SK-N-SH (cell line): ENCODE results near the gene MMRN1. TPM values are rescaled to one million over a fixed set of nuclear protein-coding genes. Genes with fewer than 3 reads are reported as not detected.

ENCODE experiments used
- CTCF ChIA-PET: fragments of 300-600, 350-600 bp; formaldehyde crosslinking; extraction: SDS; loops from one replicate; lab custom pipeline; 2021; lab: Yijun Ruan, JAX
- POLR2A ChIA-PET: fragments of 350-600 bp; sonication (Branson Sonifier 250); formaldehyde crosslinking; extraction: SDS; loops from one replicate; lab custom pipeline; 2020; ENCODE audit warnings: antibody characterized with exemption, inconsistent platforms; lab: Yijun Ruan, JAX
- DNase-seq: peaks from one replicate; pipeline ENCODE4 v3.0.0; 2012
- H2AFZ ChIP-seq: fragments of 200-600 bp; sonication (generic); 2 replicates; pipeline ENCODE4 v1.8.1; 2016; ENCODE audit warnings: antibody characterized with exemption, mild to moderate bottlenecking, low read depth
- H3F3A ChIP-seq: fragments of 200-600 bp; sonication (generic); replicated peaks from 2 replicates; pipeline ENCODE3; 2016; ENCODE audit warnings: antibody characterized with exemption, mild to moderate bottlenecking; ENCODE audit not compliant: insufficient read depth
- H3K27ac ChIP-seq, 2 experiments: fragments of 200-500 bp in 1 of 2; fragments of 200-600 bp in 1 of 2; sonication (Bioruptor generic) in 1 of 2; sonication (generic), shearing (Covaris generic) in 1 of 2; 2 replicates each; pipeline versions ENCODE4 v1.5.1 to v1.6.1; 2014 to 2016; ENCODE audit warnings: low read depth in 2 of 2, inconsistent platforms in 1 of 2, low read length in 1 of 2, mild to moderate bottlenecking in 1 of 2, mixed read lengths in 1 of 2
- H3K27me3 ChIP-seq: fragments of 200-600 bp; sonication (generic), shearing (Covaris generic); 2 replicates; pipeline ENCODE4 v1.6.1; 2016; ENCODE audit warnings: mixed run types; ENCODE audit not compliant: insufficient read depth
- H3K36me3 ChIP-seq, 2 experiments: fragments of 200-500 bp in 1 of 2; fragments of 200-600 bp in 1 of 2; sonication (Bioruptor generic) in 1 of 2; sonication (generic) in 1 of 2; replicated peaks in 1 of 2; 2 replicates each; pipeline versions ENCODE3 to v1.5.1; 2014 to 2016; ENCODE audit warnings: low read length in 1 of 2, mild to moderate bottlenecking in 1 of 2; ENCODE audit not compliant: insufficient read depth in 2 of 2, control insufficient read depth in 1 of 2
- H3K4me1 ChIP-seq, 2 experiments: fragments of 200-500 bp in 1 of 2; fragments of 200-600 bp in 1 of 2; sonication (Bioruptor generic) in 1 of 2; sonication (generic), shearing (Covaris generic) in 1 of 2; 2 replicates each; pipeline versions ENCODE4 v1.5.1 to v1.6.1; 2014 to 2016; ENCODE audit warnings: low read depth in 1 of 2, low read length in 1 of 2, mixed run types in 1 of 2; ENCODE audit not compliant: insufficient read depth in 2 of 2, control insufficient read depth in 1 of 2
- H3K4me2 ChIP-seq: fragments of 200-600 bp; sonication (generic), shearing (Covaris generic); 2 replicates; pipeline ENCODE4 v1.6.1; 2017; ENCODE audit warnings: mixed run types
- H3K4me3 ChIP-seq, 2 experiments: fragments of 200-500 bp in 1 of 2; fragments of 200-600 bp in 1 of 2; sonication (Bioruptor generic) in 1 of 2; sonication (generic), shearing (Covaris generic) in 1 of 2; 2 replicates each; pipeline versions ENCODE4 v1.5.1 to v1.8.1; 2014 to 2016; ENCODE audit warnings: low read depth in 2 of 2, inconsistent platforms in 1 of 2, low read length in 1 of 2, mild to moderate bottlenecking in 1 of 2, mixed read lengths in 1 of 2, moderate library complexity in 1 of 2
- H3K79me2 ChIP-seq: fragments of 200-600 bp; sonication (generic); 2 replicates; pipeline ENCODE4 v1.8.1; 2017; ENCODE audit warnings: mild to moderate bottlenecking; ENCODE audit not compliant: insufficient read depth
- H3K9ac ChIP-seq: fragments of 200-600 bp; sonication (generic); 2 replicates; pipeline ENCODE4 v1.6.1; 2017; ENCODE audit warnings: mixed run types
- H3K9me2 ChIP-seq: fragments of 200-600 bp; sonication (generic); 2 replicates; pipeline ENCODE4 v1.6.1; 2017; ENCODE audit warnings: mixed run types
- H3K9me3 ChIP-seq: fragments of 200-600 bp; sonication (generic); 2 replicates; pipeline ENCODE4 v1.6.1; 2017; ENCODE audit warnings: mixed run types, mild to moderate bottlenecking, moderate library complexity
- H4K20me1 ChIP-seq: fragments of 200-600 bp; sonication (generic); 2 replicates; pipeline ENCODE4 v1.6.1; 2017; ENCODE audit warnings: mild to moderate bottlenecking, mixed run types; ENCODE audit not compliant: insufficient read depth
- CTCF ChIP-seq: fragments of 200-600 bp; sonication (generic); IDR thresholded peaks from 2 replicates; pipeline ENCODE4 v1.6.1; 2017; ENCODE audit warnings: antibody characterized with exemption, mild to moderate bottlenecking, moderate library complexity
- JUND ChIP-seq: IDR thresholded peaks from 2 replicates; pipeline ENCODE4 v1.4.0; 2012
- MXI1 ChIP-seq: IDR thresholded peaks from 2 replicates; pipeline ENCODE4 v1.6.1; 2012; ENCODE audit warnings: mild to moderate bottlenecking, low read depth, low read length, improper control_type of control experiment
- RAD21 ChIP-seq: IDR thresholded peaks from 2 replicates; pipeline ENCODE4 v1.6.1; 2012; ENCODE audit warnings: mild to moderate bottlenecking, low read length
- SIN3A ChIP-seq: IDR thresholded peaks from 2 replicates; pipeline ENCODE4 v1.6.1; 2012; ENCODE audit warnings: low read depth, mild to moderate bottlenecking, low read length, moderate library complexity, borderline replicate concordance
- YY1 ChIP-seq: IDR thresholded peaks from 2 replicates; pipeline ENCODE4 v1.4.0; 2012; ENCODE audit warnings: low read depth, mild to moderate bottlenecking
- WGBS: methylation state at CpG from one replicate; pipeline ENCODE4 v1.1.6; 2017; ENCODE audit warnings: low lambda C conversion rate; 5-methylcytosine and 5-hydroxymethylcytosine counted together
- polyA plus RNA-seq, 3 experiments: library from polyadenylated mRNA; depleted of rRNA; stranded (reverse); fragments of >200 nt; gene quantifications; 2 replicates each; pipeline ENCODE4 v1.2.3, GENCODE V29; 2012

MMRN1 gene
- not detected in 2 replicates for polyA plus RNA-seq (2012; rRNA removed)
- polyA plus RNA-seq (2012; cell fraction: cytosol; rRNA removed) = not detected in 2 replicates
- polyA plus RNA-seq (2012; cell fraction: nucleus; rRNA removed) = not detected in 2 replicates

GRCh38 chr4:89894649-89895550 is at the start of gene MMRN1:
MMRN1 (plus strand) TSS chr4:89894854; CDS start chr4:89894972, 118 bp downstream.
- Histone ChIP-seq H3F3A (no peaks in the 10 kb centered on the region), H3K79me2 (no peaks in the 10 kb centered on the region), H3K9me3 (no peaks in the 10 kb centered on the region), H4K20me1 (no peaks in the 10 kb centered on the region), H3K9me2 (no peaks in the 10 kb centered on the region), H3K4me1 (no peaks in the 10 kb centered on the region), H3K36me3 (no peaks in the 10 kb centered on the region), H3K9ac (no peak within 1 kb of the TSS), H3K27me3 (no peaks in the 10 kb centered on the region; the same call in 1 of the 2 replicates), H3K4me3 (no peak within 1 kb of the TSS), H3K27ac (no peak within 1 kb of the TSS), H3K4me2 (no peak within 1 kb of the TSS), H2AFZ (no peak within 1 kb of the TSS)
- no peak for DNase-seq
- ChIA-PET POLR2A (no interaction called here), CTCF (interaction anchor here (1.2 to 3.6 kb wide), 4 partner anchors 26 to 668 kb away, joined by 3 to 9 read pairs (median 4); no protein-coding TSS in a partner anchor)
- WGBS = 79% methylated on average over 11 of the region's 11 CpGs
- no peak for TF ChIP-seq CTCF

GRCh38 chr4:89847571-89848325 is 46.9 kb upstream of the MMRN1 start:
- Histone ChIP-seq H3K27ac (no peak overlapping the region), H3K27me3 (no peaks in the 10 kb centered on the region), H3K4me1 (no peaks in the 10 kb centered on the region), H4K20me1 (no peaks in the 10 kb centered on the region), H3F3A (no peaks in the 10 kb centered on the region), H3K9me3 (no peaks in the 10 kb centered on the region), H3K9ac (no peak overlapping the region), H3K79me2 (no peaks in the 10 kb centered on the region), H2AFZ (no peak overlapping the region), H3K36me3 (no peaks in the 10 kb centered on the region), H3K4me2 (no peak overlapping the region), H3K4me3 (no peak overlapping the region), H3K9me2 (no peaks in the 10 kb centered on the region)
- ChIA-PET POLR2A (no interaction called here), CTCF (interaction anchor here (0.8 to 1.5 kb wide), 2 partner anchors 9 to 21 kb away, joined by 3 to 4 read pairs; no protein-coding TSS in a partner anchor)
- 38% methylated on average over 1 of the region's 1 CpG for WGBS
- no peak for DNase-seq
- TF ChIP-seq MXI1 (no peak), RAD21 (no peak), YY1 (no peak)

DNA sequence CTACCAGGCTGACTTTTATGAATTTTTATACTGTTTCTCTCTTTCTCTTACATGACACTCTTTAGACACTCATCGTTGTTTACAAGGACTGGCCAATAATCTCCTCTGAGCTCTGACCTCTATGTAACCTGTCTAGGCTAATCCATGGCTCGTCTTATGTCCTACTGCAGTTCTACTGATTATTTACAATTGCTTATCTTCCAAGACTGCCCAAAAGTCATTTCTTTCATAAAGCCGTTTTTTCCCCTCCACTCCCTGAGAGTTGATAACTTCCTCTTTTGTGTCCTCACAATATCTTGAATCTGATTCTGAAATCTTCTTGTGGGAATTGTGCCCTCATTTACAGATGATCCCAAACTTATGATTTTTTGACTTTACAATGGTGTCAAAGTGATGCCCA is 39.4 kb upstream of the MMRN1 start:
- TF ChIP-seq SIN3A (no peak), JUND (no peak)
- Histone ChIP-seq H3K27me3 (no peaks in the 10 kb centered on the region), H3K36me3 (no peaks in the 10 kb centered on the region), H3F3A (no peaks in the 10 kb centered on the region), H4K20me1 (no peaks in the 10 kb centered on the region), H3K9me3 (no peaks in the 10 kb centered on the region), H2AFZ (no peak overlapping the region), H3K79me2 (no peaks in the 10 kb centered on the region), H3K9me2 (no peaks in the 10 kb centered on the region), H3K4me3 (no peak overlapping the region), H3K4me1 (no peaks in the 10 kb centered on the region), H3K9ac (no peak overlapping the region), H3K4me2 (no peak overlapping the region), H3K27ac (no peak overlapping the region)
- ChIA-PET CTCF (interaction anchor here (1.1 to 1.4 kb wide), 3 partner anchors 13 to 214 kb away, joined by 3 to 4 read pairs (median 4); no protein-coding TSS in a partner anchor), POLR2A (no interaction called here)
- DNase-seq = no peak
- WGBS = 52% methylated on average over 3 of the region's 3 CpGs
